GM21390 (cell line): ENCODE results near the gene TMEM131.

Experiments used
- ATAC-seq: cut with Tn5 transposase; IDR thresholded peaks from one replicate; pipeline ENCODE4 v1.9.1; 2021; ENCODE audit not compliant: unreplicated experiment

Gene TMEM131

DNA sequence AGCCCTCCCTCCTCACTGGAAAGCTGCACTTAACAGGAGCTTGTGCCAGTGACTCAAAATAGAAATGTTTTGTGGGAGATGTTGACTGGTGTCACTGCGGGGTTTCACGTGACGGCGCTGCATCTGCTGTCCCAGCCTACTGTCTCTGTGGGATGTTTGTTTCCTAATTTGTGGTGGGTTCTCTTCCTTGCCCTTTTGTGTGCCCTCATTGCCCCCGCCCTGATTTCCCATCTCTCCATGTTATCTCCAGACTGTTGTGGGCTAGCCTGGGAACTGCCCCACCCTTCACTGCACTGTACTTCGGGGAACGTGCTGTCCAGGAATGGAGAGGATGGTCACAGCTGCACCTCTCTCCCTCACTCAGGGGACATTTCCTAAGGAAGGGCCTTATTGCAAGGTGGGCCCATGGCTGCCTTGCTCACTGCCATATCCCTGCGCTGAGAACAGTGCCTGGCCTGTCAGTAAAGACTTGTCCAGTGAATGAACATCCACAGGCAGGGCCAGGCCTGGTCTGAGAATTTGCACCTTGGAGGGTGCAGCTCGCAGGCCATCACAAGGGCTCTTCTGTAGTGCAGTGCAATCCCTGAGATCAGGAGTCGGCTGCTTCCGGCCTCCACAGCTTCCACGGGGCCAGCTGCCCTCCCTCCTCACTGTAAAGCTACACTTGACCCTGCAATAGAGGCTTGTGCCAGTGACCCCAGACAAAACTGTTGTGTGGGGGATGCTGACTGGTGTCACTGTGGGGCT is 264.3 kb downstream of the TMEM131 start:
- no peak for ATAC-seq

DNA sequence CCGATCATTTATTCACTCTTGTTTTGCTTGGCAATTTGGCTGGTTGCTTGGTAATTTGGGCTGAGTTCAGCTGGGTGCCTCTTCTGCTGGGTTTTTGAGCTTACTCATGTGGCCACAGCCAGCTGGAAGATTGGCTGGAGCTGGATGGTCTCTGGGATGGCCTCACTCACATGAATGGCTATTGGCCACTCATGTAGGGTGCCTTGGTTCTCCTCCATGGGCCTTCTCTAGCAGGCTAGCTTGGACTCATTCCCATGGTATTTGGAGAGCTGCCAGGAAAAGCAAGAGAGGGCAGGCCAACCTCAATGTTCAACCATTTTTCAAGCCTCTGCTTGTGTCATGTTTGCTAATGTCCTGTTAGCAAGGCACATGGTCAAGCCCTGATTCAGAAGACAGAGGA is 265.5 kb downstream of the TMEM131 start:
- no peak for ATAC-seq

DNA sequence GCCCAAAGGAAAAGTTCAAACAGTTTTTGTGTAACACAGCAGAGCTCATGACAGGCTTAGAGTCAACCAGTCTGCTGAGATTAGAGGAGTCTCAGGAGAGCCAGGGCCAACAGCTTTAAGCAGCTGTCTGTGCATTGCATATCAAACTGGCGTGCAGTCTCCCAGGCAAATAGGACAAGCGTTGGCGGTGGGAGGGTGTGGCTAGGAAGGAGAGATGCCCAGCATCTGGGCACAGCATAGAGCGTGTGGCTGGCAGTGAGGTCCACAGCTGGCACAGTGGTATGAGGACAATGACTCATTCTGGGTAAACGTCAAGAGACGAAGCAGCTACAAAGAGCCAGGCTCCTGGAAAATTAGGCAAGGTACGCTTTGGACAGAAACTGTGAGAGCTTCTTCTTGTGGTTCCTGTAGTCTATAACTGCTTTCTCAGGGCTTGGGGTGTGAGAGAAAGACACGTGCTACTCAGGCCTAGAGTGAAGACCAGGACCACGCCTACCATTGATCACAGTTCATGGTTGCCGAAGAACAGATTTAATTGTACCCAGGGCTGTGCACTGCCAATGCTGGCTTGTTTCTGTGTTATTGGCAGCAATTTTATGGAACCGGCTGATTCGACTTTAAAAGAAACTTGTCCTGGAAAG is 267.5 kb downstream of the TMEM131 start:
- ATAC-seq = no peak

DNA sequence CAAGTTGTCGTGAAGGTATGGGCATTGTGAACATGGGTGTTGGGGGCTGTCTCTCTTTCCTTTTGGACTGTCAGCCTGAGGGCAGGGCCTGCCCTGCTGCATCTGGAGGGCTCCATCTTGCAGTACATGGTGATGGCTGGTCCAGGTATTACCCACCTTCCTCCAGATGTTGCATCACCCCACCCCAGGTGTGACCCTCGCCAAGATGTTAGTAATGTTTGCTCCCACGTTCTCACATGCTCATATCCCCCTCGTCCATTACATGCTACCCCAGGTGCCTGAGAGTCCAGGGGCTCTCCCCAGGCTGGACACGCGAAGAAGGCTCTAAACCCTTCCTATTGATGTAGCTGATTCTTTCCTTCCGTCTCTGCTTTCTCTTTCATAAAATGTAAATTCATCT is 268.5 kb downstream of the TMEM131 start:
- no peak for ATAC-seq

DNA sequence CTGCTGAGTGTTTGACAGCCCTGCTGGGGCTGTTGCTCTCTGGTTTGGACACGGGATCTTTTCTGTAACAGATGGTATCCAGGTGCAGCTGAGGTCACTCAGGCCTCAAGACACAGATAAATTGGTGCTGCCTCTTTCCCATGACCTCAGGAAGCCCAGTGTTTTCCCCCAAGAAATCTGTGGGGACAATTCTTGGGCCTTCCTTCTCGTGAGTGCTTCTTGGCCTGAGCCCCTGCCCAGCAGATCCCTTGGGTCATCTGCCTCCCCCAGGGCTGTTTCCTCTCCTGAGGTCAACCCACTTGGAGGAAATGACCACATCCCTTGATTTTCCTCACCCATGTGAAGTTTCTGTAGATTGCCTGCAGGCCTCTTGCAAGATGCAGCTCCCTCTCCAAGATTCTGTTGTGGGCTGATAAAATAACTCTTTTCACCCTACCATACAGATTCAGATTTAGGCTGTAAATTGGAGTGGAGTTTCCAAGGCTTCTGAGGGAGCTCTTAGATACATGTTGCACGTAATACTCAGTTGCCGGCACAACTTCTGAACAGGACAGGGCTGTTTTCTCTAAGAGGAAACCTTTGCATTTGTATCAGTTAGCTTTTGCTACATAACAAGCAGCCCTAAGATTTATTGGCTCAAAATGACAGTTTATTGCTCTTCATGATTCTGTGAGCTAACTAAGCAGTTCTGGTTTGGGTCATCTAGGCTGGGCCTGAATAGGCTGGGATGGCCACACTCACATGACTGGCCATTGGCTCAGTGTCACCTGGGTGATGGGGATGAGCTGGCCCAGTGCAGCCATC is 269.3 kb downstream of the TMEM131 start:
- no peak for ATAC-seq

DNA sequence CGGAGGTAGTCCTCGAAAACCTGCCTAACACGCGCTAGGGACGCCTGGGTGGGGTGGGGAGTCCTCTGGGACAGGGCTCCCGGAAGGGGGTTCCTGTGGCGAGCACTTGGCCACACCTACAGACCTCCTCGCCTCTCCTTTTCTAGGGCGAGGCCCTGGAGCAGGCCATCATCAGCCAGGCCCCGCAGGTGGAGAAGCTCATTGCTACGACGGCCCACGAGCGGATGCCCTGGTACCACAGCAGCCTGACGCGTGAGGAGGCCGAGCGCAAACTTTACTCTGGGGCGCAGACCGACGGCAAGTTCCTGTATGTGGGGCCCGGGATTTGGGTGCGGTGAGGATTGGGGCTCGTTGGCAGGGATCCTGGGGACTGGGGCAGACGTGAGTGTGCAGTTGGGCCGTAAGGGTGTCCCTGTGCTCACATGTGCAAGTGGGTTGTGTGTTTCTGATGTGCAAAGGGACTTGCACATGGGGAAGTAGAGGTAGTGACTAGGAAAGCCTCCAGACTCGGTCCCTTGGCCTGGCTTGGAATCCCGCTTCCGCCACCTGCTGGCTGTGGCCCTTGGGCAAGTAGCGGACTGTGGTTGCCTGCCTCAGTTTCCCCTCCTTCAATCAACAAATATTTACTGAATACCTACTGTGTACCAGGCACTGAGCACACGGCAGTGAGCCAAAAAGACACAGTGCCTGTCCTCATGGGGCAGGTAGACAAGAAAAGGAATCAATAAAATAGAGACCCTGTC is 270.6 kb downstream of the TMEM131 start:
- no peak for ATAC-seq

DNA sequence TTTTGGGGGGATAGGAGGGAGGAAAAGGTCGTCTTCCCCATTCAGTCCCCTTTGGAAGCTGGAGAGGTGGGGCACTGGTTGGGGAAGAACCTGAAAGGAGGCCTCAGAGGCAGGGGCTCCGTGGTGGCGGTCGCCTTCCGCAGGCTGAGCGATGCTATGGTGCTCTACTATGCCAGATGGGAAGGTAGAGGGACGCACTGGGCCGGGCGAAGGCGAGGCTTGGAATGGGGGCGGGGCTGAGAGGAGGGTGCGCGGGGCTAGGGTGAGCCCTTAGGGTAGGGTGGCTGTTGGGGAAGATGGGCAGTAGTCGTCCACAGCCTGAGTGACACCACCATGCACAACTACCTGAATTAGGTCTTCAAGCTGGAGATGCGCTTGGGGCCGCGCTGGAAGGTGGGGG is 271.2 kb downstream of the TMEM131 start:
- no peak for ATAC-seq

DNA sequence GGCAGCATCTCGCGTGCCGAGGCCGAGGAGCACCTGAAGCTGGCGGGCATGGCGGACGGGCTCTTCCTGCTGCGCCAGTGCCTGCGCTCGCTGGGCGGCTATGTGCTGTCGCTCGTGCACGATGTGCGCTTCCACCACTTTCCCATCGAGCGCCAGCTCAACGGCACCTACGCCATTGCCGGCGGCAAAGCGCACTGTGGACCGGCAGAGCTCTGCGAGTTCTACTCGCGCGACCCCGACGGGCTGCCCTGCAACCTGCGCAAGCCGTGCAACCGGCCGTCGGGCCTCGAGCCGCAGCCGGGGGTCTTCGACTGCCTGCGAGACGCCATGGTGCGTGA is 271.7 kb downstream of the TMEM131 start:
- no peak for ATAC-seq

DNA sequence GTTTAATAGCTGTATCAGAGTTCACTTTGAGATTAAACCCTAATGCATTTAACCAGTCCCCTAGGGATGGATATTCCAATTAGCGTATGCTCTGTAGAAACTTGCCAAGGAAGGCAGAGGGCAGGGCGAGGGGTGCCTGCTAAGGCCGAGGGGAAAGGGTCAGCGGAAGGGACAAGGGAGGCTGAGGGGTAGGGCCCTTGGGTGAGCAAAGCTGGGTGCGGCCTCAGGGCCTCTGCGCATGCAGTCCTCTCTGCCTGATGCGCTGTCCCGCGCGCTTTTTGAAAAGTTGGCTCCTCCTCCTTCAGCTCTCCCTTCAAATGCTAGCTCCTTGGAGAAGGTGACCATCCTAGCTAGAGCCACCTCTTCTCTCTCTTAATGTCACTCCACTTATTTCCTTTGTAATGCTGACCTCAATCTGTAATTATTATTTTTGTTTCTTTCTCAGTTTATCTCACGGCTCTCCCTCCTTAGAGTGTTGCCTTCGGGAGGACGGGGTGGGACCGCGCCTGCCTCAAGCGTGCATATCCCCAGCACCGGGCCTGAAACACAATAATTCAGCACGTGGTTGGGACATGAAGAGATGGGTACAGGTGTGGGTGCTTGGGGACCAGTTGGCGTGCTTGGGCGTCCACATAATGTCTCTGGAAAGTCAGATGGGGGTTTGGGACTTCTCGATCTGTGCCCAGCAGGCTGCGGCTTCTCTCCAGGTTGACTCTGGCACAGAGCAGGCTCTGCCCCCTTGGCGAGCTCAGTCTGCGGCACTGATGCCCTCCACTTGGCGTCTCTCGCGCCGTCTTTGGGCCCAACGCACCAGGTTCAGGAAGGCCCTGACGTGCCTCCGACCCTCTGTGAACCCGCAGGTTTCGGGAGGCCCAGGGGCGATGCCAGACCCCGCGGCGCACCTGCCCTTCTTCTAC is 272.3 kb downstream of the TMEM131 start:
- no peak for ATAC-seq

DNA sequence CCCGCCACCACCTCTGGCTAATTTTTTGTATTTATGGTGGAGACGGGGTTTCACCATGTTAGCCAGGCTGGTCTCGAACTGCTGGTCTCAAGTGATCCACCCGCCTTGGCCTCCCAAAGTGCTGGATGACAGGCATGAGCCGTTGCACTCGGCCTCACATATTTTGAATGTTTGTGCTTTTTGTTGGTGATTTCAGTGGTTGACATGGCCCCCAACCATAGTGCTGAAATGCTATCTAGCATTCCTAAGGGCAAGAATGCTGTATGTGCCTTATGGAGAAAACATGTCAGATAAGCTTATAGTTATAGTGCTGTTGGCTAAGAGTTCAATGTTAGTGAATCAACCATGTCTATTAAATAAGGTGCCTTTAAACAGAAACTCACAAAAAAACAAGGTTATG is 273.5 kb downstream of the TMEM131 start:
- ATAC-seq = no peak

DNA sequence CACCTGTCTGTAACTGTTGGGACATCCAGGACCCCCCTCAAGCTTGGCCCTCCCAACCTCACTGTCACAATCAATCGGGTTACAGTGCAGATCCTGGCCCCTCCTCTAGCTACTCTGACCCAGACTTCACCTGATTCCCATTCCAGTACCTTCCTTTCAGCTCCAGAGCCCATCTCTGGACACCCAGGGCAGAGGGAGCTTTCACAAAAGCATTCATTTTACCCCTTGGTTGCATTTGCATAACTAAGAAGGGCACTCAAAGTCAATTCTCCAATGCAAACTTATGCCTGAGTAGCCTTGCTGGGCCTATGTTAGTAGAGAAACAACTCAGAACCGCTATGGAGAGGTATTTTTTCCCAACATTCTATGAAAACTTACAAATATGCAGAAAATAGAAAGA is 275.0 kb downstream of the TMEM131 start:
- ATAC-seq = no peak

DNA sequence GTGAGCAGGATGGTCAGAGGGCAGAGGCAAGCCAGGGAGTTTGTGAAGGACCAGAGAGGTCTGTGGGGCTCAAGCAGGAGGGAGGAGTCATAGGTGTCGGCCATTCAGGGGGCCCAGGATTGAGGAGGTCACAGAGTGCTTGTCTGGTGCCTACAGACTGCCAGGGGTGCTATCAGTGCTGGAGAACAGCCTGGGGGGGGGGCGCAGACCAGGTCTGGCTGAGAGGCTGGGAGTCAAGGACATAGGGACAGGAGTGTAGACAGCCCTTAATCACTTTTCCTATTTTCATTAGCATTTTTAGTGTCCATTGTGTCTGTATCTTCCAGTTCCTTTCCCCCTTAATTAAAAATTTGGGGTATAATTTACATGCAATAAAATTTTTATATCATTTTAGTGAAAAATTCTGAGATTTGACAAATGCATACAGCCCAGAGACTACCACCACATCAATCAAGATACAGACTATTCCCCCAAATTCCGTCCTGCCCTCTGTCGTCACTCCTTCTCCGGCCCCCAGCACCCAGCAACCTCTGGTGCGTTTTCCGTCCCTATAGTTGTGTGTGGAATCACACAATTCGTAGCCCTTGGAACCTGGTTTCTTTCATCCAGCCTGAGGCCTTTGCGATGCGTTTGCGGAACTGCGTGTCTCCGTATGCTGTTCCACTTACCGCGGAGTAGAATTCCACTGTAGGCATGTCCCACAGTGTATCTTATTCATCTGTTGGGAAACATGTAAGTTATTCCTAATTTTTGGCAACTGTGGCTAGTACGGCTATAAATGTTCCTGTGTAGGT is 276.2 kb downstream of the TMEM131 start:
- no peak for ATAC-seq

DNA sequence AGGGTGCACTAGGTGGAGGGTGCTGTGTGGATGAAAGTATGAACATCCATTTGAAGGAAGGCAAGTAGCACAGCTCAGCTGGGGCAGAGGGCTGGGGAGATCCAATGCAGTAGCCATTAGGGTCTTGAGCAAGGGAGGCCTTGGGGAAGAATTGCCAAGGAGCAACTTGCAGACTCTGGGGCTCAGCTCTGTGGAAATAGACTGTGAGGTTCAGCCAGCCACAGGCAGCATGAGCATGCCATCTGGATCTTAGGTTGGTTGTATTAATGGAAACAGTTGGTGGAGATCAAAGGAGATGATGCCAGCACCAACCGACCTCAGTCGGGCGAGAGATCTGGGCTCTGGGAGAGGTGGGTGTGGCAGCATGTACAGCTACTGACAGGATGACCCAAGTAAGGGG is 276.8 kb downstream of the TMEM131 start:
- ATAC-seq = no peak

DNA sequence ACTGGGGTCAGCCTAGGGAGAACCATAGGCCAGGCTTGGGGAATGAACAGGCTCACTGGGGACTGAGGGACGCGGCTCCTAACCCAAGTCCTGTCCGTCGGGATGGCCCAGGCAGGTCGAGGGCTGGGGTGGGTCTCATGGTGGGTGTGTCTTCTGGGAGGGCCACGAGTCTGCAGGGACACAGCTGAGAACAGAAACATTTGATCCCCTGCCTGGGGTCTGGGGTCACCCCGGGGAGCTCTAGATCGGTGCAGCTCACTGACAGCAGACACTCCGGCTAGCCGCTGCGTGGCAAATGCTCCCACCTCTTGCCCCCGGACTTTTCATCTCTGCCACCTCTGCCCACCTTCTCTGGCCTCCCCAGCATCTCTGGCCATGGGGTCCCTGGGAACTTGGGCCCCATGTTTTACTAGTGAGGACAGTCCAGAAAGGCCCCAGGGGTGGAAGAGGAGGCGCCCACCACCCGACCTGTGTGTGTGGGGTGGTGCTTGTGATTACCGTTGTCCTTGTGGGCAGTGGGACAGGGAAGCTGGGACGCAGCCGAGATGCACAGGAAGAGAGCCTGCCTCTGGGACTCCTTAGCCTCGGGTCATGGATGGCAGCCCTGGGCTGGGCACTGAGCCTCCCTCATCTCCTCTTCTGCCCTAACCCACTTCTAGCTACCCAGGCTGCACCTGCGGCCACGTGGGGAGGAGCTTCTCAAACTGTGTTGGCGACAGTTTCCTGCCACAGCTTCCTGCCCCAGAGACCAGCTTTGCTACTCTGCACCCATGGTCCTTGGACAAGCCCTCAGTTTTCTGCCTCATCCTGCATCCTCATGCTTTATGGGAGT is 277.5 kb downstream of the TMEM131 start:
- ATAC-seq = no peak

DNA sequence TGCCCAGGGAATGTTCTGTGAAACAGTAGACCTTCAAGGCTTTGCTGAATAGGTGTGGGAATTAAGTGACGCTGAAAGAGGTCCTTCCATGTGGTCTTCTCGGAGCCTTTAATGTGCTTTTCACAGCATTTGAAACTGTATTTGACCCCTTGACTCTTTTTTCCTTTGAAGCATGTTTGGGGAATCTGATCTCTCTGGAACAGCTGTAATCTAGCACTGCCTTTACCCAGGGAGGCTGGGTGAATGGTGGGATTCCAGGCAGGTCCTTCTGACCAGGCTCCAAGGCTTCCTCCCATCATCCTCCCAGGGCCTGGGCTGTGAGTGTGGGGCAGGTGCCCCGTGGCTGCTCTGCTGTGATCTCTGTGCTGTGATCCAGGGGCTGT is 278.1 kb downstream of the TMEM131 start:
- no peak for ATAC-seq

DNA sequence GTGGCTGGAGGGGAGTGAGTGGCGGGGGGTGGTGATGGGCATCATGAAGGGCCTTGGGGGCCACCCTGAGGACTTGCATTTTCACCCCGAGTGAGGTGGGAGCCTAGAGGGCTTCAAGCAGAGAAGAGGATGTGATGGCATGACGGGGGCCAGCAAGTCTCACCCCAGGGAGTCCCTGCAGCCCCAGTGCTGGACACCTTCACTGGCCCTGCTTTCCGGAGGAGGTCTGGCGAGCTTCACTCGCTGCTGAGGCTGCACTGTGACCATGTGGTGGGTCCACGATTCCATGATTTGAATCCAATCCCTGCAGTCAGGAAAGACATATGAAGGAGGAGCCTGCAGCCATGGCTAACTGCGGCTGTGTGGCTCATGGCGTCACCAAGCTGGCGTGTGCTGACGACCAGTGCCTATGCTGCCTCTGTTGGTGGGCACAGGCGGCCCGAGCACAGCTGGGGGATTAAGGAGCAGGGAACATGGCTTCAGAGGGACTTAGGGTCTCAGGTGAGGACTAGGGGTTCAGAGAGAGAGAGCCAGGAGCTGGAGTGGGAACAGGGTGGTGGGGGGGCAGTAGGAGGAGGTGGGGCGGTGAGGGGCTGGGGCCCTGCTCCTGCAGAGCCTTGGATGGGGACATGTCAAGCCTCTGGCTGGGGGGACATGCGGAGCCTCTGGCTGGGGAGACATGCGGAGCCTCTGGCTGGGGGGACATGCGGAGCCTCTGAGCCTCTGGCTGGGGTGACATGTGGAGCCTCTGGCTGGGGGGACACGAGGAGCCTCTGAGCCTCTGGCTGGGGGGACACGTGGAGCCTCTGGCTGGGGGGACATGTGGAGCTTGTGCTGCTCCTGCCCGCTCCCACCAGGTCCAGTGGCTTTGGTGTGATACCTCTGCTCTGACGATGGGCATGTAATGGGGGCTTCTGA is 278.8 kb downstream of the TMEM131 start:
- ATAC-seq = no peak

DNA sequence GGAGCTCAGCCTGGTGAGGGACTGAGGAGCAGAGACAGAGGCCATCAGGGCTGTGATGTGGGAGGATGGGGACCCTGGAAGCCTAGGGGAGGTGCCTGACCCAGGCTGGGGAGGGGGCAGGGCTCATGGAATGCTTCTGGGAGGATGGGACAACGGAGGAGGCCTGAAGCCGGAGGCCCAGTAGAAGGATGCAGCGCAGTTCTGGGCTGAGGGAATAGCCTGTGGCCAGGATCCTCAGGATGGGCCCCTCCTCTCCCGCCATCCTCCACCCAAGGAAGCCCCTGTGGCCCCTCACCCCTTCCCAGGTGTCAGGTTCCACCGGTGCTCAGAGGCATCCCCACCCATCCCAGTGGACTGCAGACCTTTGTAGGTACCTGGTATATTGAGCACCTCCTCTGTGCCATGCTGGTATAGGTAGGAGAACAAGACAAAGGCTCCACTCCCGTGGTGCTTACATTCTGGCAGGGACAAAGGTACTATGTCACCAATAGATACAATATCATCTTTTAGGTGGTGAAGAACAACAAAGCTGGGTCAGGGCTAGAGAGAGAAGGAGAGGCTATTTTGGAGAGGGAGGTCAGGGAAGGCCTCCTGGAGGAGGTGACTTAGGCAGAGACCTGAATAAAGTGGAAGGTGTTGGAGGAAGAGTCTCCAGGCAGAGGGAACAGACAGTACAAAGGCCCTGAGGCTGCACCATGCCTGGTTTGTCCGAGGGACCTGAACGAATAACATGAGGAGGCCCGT is 279.6 kb downstream of the TMEM131 start:
- no peak for ATAC-seq
